DMS79 treated with DMSO at 0.1 percent for 48 hours (cell line): ENCODE results near the gene RSAD1.
A peak's percentile ranks its signal among the peaks of the same experiment; 100 is the strongest.
"Not testable (repeated sequence)": the region's sequence is repeated elsewhere in the genome, so short reads cannot be mapped to it uniquely, and the experiment has no call there.

ENCODE experiments used
- DNase-seq: peaks from one replicate; lab custom pipeline; 2025; lab: John Stamatoyannopoulos, UW

RSAD1 gene

DNA sequence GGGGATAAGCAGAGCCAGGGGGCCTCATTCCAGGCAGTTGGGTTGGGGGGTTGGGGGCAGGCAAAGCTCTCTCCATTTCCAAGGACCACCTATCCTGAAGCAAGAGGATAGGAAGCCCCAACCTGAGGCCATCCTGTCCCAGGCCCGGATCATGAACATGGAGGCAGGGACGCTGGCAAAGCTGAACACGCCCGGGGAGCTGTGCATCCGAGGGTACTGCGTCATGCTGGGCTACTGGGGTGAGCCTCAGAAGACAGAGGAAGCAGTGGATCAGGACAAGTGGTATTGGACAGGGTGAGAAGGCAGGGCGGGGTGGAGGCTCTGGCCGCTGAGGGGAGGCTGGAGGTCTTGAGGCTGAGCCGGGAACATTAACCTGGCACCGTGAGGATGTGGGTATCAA is 6.4 kb upstream of the RSAD1 start:
- DNase-seq, result no peak

DNA sequence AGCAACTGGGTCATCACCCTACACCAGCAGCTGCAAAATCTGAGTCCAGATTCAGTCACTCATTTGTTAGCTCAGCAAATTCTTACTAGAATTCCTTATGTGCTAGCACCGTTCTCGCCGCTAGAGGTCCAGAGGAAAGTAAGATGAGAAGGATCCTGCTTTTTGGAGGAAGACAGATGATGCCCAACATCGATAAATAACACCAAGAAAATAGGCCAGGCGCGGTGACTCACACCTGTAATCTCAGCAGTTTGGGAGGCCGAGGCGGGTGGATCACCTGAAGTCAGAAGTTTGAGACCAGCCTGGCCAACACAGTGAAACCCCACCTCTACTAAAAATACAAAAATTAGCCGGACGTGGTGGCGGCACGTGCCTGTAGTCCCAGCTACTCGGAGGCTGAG is 5.9 kb upstream of the RSAD1 start:
- not testable (repeated sequence) for DNase-seq

DNA sequence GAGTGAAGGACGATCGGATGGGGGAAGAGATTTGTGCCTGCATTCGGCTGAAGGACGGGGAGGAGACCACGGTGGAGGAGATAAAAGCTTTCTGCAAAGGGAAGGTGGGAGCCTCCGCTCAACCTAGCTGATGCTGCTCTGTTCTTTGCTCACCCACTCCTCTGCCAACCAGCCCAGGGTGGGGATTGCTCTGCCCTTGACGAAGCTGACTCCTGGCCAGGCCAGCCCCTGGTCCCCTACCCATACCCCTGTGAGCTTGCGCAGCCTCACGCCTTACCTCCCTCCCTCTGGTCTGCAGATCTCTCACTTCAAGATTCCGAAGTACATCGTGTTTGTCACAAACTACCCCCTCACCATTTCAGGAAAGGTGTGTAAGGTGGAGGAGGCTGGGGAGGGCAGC is 4.8 kb upstream of the RSAD1 start:
- DNase-seq, result no peak

DNA sequence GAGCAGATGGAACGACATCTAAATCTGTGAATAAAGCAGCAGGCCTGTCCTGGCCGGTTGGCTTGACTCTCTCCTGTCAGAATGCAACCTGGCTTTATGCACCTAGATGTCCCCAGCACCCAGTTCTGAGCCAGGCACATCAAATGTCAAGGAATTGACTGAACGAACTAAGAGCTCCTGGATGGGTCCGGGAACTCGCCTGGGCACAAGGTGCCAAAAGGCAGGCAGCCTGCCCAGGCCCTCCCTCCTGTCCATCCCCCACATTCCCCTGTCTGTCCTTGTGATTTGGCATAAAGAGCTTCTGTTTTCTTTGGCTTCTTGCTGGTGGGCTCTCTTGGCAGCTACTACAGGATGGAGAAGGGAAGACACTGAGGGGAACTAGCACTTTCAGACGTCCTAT is 4.1 kb upstream of the RSAD1 start:
- no peak for DNase-seq

DNA sequence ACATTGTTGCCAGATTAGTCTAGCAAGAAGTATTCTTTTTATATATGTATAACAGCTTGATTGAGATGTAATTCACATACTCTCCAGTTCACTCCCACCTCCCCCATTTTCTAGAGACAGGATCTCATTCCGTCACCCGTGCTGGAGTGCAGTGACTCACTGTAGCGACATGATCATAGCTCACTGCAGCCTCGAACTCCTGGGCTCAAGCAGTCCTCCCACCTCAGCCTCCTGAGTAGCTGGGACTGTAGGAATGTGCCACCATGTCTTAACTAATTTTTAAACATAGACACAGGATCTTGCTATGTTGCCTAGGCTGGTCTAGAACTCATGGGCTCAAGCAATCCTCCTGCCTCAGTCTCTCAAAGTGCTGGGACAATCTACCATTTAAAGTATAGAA is 3.3 kb upstream of the RSAD1 start:
- no peak for DNase-seq

DNA sequence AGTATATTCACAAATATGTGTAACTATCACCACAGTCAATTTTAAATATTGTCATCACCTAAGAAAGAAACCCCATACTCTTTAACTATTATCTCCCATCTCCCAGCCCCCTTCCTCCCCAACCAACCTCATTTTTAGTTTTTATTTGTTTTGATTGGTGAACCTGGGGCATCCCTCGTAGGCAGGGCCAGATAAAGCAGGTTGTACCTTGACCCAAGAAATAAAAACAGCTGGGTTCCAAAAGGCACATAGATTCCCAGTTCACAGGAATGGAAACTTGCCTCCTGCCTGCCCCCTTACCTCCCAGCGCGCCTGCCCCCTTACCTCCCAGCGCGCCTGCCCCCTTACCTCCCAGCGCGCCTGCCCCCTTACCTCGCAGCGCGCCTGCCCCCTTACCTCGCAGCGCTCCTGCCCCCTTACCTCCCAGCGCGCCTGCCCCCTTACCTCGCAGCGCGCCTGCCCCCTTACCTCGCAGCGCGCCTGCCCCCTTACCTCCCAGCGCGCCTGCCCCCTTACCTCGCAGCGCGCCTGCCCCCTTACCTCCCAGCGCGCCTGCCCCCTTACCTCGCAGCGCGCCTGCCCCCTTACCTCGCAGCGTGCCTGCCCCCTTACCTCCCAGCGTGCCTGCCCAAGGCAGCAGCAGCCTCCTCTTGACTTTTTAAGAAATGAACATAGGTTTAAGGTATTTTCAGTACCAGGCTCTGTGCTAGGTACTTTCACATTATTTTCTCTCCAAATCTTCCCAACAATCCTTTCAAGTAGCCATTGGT is 2.7 kb upstream of the RSAD1 start:
- DNase-seq, result not testable (repeated sequence)

DNA sequence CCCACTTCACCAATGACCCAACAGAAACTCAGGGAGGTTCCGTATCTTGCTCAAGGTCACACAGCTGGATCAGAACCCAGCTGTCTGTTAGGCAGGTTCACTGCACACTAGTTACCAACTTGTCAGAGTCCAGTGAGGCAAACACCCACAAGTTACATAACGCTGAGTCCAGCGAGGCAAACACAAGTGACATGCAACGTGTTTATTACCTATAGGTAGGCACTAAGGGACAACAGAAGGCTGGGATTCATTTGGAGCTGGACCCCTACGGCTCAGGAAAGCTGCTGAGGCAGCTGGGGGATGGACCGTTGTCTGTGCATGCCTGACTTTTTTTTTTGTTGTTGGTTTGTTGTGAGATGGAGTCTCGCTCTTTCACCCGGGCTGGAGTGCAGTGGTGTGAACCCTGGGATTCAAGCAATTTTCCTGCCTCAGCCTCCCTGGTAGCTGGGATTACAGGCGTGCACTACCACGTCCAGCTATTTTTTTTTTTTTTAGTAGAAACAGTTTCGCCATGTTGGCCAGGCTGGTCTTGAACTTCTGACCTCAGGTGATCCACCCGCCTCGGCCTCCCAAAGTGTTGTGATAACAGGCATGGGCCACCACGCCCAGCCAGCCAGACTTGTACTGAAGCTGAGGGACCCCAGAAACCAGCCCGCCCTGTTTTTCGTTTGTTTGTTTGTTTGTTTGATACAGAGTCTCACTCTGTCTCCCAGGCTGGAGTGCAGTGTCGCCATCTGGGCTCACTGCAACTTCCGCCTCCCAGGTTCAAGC is 1.9 kb upstream of the RSAD1 start:
- DNase-seq, result no peak

DNA sequence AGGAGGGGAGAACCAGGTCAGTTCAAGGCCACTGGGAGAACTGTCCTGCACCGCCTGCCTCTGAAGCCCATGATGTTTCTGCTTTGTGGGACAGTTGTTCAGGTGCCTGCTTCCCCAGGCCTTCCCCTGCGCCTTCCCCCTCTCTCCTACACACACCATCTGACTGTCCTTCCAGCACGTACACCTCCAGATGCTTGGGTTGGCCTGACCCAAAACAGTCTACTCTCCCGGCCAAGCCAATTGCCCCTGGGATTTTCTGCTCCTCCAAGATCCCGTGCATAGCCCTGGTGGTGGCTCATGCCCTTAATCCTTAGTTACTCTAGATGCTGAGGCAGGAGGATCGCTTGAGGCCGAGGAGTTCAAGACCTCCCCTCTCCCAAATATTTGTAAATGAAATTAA is 684 bp upstream of the RSAD1 start:
- DNase-seq, result no peak

DNA sequence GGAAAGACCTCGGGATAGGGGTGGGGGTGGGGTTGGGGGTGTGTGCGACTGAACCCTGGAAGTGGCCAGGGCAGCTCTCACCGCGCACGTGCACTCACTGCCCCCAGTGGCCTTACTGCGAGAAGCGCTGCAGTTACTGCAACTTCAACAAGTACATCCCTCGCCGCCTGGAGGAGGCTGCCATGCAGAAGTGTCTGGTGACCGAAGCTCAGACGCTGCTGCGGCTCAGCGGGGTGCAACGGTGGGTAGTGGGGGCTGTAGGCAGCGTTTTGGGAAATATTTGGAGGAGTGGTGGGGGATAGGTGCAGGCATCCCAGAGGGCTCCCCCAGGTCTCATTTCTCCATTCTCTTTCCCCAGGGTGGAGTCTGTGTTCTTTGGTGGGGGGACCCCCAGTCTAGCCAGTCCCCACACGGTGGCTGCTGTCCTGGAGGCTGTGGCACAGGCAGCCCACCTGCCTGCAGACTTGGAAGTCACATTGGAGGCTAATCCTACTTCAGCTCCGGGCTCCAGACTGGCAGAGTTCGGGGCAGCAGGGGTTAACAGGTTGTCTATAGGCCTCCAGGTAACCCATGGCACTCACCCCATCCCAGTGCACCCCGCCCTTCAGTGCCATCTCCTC is 972 bp downstream of the RSAD1 start:
- DNase-seq, result peak; percentile 57

DNA sequence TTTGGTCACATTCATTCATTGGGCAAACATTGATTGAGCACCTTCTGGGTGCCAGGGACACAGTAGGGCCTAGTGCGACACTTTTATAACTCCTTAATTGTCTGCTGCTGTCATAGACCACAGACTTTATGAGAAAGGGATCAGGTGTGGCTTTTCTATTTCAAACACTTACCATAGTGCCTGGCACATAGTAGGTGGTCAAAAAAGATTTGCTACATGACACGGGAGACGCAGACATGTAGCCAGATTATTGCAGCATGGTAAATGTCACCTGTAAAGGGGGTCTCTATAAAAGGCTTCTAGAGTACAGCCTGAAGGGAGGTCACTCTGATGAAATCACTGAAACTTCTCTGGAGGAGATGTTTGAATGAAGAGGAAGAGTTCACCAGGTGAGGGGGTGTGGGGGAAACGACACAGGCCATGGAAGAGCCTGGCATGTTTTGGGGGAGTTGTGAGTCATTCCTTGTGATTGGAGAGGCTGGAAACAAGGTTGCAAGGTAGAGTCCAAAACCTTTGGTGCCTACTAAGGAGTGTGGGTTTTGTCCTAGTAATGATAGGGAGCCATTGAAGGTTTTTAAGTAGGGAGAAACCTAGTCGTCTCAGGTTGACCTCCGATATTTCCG is 1.6 kb downstream of the RSAD1 start:
- DNase-seq, result no peak

DNA sequence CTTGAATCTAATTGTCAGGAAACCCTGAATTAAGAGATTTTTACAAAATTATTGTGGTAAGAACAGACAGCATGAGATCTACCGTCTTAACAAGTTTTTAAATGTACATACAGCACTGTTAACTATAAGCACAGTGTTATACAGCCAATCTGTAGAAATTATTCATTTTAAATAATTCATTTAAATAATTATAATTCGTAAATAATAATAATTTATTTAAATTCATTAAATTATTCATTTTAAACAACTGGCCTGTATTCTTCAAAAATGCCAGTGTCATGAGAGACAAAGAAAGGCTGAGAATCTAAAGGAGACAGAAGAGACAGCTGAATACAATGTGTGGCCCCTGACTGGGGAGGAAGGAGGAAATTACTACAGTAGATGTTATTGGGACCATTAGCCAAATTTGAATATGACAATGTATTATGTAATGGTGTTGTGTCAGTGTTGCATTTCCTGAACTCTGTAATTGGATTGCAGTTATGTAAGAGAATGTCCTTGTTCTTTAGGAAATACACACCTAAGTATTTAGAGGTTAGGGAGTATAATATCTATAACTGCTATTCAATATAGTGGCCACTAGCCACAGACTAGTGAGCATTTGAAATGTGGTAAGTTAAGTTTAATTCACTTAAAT is 2.3 kb downstream of the RSAD1 start:
- DNase-seq, result no peak

DNA sequence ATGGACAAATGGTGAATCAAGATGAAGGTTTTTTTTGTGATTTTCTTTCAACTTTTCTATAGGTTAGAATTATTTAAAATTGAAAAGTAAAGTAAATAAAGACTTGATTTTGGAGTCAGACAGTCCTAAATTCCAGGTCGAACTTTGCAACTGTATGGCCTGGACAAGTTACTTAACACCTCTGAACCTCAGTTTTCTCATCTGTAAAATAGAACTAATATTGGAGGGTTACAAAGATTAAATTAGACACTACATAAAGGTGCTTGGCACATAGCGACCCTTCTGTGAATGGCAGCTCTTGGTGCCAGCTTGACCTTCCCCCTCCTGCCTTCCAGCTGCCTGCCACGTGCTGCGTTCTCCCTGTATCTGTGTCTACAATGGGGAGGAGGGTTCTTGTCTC is 3.0 kb downstream of the RSAD1 start:
- no peak for DNase-seq

DNA sequence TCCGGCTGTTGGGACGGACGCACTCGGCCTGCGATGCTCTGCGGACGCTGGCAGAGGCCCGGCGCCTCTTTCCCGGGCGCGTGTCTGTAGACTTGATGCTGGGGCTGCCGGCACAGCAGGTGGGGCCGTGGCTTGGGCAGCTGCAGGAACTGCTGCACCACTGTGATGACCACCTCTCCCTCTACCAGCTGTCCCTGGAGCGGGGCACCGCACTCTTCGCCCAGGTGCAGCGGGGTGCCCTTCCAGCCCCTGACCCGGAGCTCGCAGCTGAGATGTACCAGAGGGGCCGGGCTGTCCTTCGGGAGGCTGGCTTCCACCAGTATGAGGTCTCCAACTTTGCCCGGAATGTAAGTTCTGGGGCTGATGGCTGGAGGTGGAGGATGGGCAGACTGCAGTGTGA is 3.5 kb downstream of the RSAD1 start:
- DNase-seq, result no peak

DNA sequence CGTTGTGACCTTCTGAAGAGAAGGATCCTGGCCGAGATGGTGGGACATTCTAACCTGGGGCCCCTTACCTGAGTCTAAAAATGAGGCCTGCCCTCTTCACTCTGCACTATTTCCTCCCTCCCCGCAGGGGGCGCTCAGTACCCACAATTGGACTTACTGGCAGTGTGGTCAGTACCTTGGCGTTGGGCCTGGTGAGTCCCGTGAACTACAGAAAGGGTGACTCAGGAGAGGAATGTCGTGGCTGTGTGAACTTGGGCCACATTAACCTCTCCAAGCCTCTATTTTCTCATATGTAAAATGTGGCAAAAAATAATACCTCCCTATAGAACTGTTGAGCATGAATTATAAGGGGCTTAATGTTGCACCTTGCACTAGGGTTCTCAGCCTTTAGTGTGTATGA is 3.9 kb downstream of the RSAD1 start:
- peak; percentile 73 for DNase-seq

DNA sequence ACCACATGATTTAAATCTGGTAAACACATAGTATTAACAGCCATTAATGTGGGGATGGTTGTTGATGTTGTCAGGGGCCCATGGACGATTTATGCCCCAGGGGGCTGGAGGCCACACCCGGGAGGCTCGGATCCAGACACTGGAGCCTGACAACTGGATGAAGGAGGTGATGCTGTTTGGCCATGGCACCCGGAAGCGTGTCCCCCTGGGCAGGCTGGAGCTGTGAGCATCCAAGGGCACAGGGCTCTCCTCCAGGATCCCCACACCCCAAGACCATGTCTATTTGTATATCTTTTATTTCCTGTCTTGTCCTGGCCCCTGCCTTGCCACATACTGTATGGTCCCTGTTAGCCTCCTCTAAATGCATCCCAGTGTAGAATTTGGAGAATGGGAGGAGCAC is 4.6 kb downstream of the RSAD1 start:
- no peak for DNase-seq

DNA sequence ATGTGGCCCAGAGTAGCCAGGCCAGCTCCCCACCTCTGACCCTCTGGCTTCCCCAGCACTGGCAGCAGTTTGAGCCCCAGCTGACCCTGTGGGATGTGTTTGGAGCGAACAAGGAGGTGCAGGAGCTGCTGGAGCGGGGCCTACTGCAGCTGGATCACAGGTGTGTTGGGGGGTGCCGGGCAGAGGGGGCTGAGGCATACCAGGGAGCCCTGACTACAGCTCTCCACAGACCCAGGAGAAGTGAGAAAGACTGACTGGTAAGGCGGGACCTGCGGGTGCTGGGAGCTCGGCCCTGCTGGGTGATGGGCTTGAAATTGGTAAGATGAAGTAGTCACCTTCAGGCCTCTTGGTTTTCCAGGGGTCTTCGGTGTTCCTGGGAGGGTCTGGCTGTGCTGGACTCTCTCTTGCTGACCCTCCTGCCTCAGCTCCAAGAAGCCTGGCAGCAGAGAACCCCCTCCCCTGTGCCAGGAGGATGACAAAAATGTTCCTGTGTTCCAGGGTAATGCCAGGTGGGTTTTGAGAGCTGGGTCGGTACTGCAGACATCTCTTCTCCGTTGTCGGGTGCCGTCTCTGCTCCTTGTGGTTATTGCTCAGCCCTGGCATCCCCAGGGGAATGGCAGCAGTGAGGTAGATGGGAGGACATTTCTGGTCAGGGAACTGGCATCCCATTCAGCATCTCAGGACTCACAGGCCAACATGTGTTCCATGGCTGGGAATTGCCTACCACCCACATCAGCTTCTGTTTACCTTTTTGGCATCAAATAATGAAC is 5.9 kb downstream of the RSAD1 start:
- no peak for DNase-seq

DNA sequence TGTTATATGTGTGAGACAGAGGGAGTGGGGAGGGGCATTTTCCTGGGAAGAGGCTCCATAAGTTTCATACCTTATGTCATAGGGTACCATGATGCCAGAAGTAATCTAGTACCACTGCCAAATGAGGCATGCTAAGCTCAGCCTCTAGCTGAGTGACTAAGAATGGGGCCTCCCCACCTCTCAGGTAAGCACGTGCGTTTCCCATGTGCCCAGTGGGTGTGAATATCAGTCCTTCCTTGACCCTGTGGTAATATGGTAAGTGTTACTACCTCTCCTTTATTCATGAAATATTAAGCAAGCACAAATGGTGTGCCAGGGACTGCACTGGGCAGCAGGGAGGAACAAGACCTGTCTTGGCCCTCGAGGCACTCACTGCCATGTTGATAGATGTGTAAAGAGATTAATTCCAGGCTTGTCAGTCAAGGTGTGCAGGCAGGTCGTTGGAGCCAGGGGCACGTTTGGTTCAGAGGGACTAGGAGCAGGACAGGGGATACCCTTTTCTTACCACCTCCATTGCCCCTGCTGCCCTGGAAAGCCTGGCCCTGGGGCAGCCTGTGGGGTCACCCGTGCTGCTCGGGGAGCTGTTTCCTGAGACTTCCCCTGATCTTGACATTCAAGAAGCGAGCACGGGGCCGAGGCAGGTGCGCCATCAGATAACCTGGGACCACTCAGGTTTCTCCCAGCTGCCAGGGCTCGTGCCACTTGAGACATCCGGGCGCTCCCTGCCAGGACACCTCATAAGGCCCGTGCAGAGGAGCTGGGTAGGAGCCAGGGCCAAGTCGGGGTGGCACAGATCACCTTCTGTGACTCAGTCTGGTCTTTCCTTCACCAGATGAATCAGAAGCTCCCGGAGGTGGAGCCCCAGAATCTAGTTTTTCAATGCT is 8.8 kb downstream of the RSAD1 start:
- peak; percentile 61 for DNase-seq

DNA sequence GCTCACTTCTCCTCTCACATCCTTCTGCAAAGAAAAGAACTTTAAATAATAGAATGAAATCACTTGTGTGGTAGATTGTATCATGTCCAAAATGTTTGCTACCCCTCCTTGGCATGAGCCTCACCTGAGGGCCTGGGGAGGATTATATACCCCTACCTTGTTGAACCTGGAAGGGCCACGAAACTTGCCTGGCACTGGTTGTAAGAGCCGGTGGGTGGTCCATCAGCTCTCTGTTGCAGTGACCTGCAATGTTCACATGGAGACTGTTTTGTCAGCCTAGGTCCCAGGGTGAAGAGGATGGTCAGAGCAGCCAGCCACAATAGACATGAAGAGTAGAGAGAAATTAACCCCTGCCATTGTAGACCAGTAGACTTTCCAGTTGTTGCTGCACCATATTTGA is 10.2 kb downstream of the RSAD1 start:
- no peak for DNase-seq

DNA sequence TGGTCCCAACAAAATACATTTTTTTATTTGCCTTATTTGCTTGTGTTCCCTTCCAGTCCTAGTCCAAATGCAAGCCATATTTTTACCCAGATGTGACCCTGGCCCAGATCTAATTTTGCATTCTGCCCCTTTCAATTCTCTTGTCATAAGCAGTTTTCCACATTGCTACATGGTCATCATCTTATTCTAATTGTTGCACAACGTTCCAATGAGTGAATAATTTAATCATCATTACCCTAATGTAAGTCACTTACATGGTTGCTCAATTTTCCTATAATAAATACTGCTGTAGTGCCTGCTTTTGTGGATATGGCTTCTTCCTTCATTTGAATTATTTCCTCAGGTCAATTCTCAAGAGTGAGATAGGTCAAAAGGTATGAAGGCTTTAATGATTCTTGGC is 12.8 kb downstream of the RSAD1 start:
- no peak for DNase-seq

DNA sequence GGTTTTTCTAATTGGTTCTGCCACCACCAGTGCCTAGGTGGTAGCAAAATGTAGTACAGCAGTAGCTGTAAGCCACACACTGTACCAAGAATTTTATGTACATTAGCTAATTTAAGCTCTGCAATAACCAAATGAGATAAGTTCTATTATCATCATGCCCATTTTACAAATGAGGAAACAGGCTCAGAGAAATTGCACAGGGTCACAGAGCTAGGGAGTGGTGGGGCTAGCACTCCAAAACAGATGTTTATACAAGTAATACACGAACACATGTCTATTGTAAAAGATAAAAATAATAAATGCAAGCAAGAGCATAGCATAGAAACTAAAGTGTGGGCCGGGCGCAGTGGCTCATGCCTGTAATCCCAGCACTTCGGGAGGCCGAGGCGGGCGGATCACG is 13.6 kb downstream of the RSAD1 start:
- DNase-seq, result no peak

DNA sequence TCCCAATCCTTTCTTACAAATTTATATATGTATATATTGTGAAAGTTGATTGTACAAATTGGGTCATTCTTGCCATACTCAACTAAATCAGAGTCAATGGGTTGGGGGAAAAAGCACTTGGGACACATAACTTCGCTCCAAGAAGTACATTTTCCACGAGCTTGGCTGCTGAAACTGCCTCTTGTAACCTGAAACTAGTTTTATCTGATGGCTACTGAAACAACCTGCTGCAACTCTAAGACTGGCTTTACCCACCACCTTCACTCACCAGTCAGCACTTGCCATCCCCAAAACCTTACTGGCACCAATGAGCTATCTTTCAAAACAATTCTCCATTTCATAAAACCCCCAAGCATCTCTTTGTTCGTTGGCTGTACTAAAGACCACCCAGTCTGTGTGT is 15.1 kb downstream of the RSAD1 start:
- no peak for DNase-seq
